Activated naive CD8-positive, alpha-beta T cell treated with anti-CD3 and anti-CD28 coated beads, Interleukin-2, amount 50 U/mL, for 16 hours (primary cell): Measurements from ENCODE around the gene TM4SF1.
"Not testable (repeated sequence)": the region's sequence is repeated elsewhere in the genome, so short reads cannot be mapped to it uniquely, and the experiment has no call there.

Experiments used
- DNase-seq: peaks from one replicate; pipeline ENCODE4 v3.0.0-alpha.2; 2020; ENCODE audit warnings: low read depth, low spot score

TM4SF1 gene

DNA sequence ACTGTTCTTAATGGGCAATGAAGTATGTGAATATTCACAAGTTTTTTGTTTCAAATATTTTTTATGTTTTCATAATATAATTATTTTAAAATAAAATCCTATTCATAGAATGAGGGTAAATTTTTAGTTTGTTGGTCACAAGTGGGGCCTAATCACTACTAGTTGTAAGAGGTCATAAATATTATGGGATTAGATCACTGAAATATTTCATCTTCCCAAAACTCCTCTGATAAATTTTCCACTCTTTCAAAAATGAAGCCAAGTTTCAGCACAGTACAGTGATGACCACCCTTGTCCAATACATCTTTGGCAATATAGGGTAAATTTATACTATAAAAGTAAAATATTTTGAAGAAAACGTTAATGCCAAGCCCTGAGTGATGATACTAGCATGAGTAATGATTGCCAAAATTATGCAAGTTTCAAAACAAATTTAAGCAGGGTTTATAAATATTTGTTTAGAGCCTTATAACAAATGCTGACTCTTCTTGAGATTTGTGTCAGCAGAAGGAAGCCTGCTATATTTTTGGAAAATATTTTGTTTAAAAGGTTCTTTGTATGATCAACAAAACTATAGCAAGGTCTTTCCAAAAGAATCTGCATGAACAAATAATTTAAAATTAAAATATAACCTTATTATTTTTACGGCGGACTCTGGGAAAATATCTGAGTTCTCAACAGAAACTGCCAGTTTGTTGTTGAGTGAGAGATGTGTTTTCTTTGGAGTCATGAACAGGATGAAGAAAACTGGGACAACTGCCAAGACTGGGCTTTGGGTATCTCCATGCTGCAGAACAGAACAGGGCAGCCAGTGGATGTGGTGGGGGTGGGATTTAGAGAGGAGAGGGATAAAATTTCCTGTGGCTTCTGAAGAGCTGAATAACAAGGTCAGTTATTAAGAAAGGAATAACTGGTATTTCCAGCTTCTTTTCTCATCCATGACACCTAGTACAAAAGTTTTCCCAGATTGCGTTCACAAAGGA lies 17.9 kb upstream of the TM4SF1 start:
- no peak for DNase-seq

- no peak for DNase-seq
Observed at GRCh38 chr3:149393345-149394160, 16.1 kb upstream of the TM4SF1 start.

DNA sequence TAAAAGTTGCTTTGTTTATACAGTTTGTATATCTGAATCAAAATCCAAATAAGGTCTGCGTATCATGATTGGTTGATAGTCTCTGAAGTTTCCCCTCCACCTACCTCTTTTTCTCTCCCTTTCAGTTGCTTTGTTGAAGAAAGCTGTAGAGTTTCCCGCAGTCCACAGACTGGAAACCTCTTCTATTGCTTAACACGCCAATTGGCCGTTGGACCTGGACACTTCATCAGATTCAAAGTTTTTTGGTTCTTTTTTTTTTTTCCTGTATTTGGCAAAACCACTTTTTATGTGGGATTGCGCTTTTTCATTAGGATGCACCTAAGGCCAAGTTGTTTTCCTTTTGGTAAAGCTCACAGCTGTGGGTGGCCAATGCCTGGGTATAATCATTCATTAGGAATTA lies 14.5 kb upstream of the TM4SF1 start:
- no peak for DNase-seq

- DNase-seq: no peak
Observed at GRCh38 chr3:149390772-149391212, 13.3 kb upstream of the TM4SF1 start.

GRCh38 chr3:149390294-149390693 lies 12.8 kb upstream of the TM4SF1 start:
- no peak for DNase-seq

DNA sequence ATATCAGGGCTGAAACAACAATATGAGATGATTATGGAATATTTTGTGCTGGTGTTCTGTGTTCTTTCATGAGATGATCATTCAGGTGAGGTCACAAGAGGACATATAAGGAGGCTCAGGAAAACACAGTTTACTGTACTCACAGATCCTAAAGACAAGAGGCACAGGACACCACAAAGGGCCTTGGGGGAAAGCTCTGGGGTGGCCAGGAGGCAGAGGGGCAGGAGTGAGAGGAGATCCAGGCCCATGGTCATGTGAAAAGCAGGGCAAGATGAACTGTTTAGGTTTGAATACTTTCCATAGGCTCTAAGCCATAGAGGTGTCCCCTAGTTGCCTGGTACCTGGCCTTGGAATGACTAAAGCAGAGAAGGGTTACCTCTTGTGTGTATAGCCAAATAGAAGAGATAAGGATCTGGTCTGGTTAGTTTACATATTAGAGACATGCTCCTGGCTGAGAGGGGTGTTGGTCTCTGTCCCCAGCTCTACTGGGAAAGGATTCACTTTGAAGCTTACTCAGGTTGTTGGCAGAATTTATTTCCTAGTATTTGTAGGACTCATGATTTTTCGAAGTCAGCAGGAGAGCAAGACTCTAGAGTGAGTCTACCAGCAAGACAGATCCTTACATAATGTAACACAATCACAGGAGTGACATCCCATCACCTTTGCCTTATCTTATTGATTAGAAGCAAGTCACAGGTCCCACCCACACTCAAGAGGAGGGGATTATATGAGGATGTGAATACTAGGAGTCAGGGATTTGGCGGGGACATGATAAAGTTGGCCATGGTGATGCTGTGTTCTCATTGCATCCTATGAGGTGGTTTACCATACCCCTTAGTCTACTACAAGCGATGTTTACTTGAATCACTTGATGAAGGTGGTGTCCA lies 11.3 kb upstream of the TM4SF1 start:
- no peak for DNase-seq

DNA sequence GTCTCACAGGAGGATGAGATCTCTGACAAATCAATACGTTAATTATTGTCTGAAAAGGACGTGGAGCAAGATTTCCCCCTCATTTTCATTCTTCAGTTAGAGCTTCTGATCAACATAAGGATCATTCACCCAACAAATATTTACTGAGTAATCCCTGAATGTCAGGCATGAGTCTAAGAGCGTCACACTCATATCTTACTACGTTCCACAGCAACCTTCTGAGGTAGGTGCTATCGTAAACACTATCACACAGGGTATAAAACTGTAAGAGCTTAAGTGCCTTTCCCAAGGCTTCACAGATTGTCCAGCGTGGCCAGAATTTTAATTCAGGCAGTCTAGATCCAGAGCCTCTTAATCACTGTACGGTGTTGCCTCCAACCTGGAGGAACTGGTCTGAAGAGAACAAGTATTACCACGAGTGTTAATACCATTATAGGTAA lies 10.6 kb upstream of the TM4SF1 start:
- DNase-seq: no peak

DNA sequence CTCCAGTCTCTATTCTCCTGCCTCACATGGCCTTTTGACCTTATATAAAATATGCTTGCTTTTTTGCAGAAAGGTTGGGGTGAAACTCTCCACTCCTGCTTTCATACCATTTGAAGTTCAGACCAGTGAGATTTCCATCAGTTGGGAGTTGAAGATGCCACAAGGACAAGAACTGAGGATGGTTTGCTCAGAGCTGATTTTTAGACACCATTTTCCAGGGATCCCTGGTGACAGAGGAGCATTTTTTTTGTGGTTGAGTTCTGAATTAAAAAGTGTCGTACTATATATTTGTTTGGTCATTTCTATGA lies 8.8 kb upstream of the TM4SF1 start:
- DNase-seq: no peak

- DNase-seq: no peak
Observed at GRCh38 chr3:149385617-149386298, 8.3 kb upstream of the TM4SF1 start.

- no peak for DNase-seq
Observed at GRCh38 chr3:149384911-149385321, 7.5 kb upstream of the TM4SF1 start.

DNA sequence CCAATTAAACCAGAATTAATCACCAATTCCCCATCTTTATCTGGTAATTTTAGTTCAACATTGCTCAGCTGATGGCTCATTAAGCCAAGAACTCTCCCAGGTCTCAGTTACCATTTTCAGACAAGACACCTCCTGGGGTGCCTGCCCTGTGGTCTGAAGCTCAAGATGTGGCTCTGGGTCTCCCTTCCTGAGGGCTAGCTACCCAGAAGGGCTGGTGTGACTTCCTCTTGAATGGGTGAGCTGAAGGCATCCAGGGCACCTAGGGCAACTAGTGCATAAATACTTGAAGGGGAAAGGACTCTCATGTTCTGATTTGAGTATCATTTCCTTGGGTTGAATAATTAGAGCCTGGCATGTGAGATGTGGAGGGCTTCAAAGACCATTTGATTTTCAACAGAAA lies 6.7 kb upstream of the TM4SF1 start:
- no peak for DNase-seq

DNA sequence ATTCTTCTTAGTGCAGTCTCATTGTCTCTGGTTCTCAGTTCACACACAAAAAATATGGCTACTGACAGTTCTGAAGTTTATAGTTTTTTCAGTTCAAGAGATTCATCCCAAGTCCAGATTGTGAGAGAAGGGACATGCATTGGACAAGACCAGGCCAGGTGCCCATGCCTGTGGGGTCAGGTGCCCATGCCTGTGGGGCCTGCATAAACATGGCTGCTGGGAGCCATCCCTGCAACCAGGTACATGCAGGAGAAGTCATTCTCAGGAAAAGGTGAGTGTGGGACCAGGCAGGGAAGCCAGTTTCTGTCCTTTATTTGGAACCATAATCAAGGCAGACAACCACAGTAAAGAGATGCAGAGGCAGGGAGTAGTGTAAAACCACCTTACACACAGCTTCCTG lies 6.3 kb upstream of the TM4SF1 start:
- no peak for DNase-seq

DNA sequence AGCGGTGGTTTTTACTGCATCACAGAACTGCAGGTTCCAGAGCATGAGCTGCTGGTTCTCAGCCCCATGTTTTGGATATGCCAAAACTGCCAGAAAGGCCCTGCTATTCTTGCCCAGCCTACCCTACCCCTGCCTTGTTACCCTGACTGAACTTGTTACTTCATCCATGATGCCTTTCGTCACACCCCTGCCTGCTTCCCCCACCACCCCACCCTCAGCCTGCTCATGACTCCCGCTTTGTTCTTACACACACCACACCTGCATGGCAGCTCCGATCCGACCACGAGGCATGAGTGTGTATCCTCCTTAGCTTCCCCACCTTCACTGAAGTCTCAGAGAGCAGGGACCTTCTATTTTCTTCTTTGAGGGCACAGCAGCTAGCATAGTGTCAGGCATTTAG lies 5.1 kb upstream of the TM4SF1 start:
- DNase-seq: no peak

DNA sequence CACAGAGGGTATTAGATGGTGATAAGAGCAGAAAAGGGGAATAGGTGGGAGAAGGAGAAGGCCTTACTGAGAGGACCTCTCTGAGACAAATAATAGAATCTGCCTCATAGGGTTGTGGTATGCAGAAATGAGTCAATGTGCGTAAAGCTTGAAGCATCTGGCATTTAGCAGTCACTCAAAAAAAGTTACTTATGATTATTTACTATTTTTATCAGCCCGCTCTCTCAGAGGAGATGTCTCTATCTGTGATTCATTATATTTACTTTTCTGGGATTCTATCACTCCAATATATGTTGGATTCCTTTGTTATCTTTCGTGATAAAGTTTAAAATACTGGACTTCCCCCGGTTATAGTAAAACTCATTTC lies 4.6 kb upstream of the TM4SF1 start:
- DNase-seq: no peak

- no peak for DNase-seq
Observed at GRCh38 chr3:149381173-149382100, 4.0 kb upstream of the TM4SF1 start.

GRCh38 chr3:149380220-149380619 lies 2.8 kb upstream of the TM4SF1 start:
- not testable (repeated sequence) for DNase-seq

DNA sequence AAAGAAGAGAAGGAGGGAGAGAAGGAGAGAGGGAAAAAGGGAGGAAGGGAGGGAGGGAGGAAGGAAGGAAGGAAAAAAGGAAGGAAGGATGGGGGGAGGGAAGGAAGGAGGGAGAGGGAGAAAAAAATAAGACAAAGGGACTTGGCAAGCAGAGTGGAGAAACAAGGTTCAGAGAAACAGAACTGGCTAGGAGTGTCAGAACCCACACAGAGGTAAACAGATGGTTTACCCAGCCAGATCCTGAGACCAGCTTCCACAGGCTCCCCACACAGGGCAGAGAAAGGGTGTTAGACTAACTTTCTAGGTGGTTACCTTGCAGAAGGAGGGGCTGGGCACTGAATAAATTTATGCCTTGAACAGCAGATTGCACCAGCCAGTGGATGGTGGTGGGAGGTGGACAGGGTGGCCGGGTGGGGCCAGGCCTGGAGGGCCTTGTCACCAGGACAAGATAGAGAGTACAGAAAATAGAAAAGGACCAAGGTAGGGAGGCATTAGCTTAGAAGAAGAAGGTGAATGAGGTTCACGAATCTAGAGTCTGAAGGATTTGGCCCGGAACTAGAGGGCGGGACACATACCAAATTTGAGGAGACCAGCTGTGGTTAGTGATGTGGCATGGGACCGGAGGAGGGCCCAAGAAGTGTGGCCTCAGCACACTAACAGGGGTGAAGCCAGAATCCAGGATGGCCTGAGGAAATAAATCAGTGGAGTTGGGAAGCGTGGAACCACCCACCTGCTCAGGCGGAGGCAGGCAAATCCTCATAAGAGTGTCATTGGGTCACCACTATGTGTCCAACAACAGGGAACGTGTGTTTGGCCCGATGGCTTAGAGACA lies 1.2 kb upstream of the TM4SF1 start:
- no peak for DNase-seq

GRCh38 chr3:149376718-149377407 lies 586 bp downstream of the TM4SF1 start:
- no peak for DNase-seq
